Measurements from ENCODE around the gene HP.

- TF ChIP-seq CTCF (conservative IDR thresholded peaks at IDR 0.05; ENCODE audit: low read length): no peak
- TF ChIP-seq EZH2phosphoT487 (IDR thresholded peaks at IDR 0.05; ENCODE audit: borderline replicate concordance): no peak
Measured at GRCh38 chr16:72033437-72033836, 20.9 kb upstream of the HP start.

All from Loucy (cell line).